Endodermal cell (in vitro differentiated cells): ENCODE data around the gene HTATSF1. TPM values are rescaled to one million over a fixed set of nuclear protein-coding genes. Genes with fewer than 3 reads are reported as not detected.

Source experiments
- DNase-seq: peaks from one replicate; pipeline ENCODE4 v3.0.0-alpha.2; 2017
- H3K27ac ChIP-seq: 2 replicates; pipeline ENCODE4 v1.5.1; 2013; ENCODE audit warnings: mild to moderate bottlenecking, low read depth, low read length, moderate library complexity
- H3K27me3 ChIP-seq: 2 replicates; pipeline ENCODE4 v1.6.1; 2013; ENCODE audit warnings: mild to moderate bottlenecking, low read length, moderate library complexity; ENCODE audit not compliant: insufficient read depth, control insufficient read depth, poor library complexity, severe bottlenecking
- H3K36me3 ChIP-seq: 2 replicates; pipeline ENCODE4 v1.7.0; 2013; ENCODE audit warnings: mild to moderate bottlenecking, low read length, moderate library complexity; ENCODE audit not compliant: control insufficient read depth, insufficient read depth
- H3K4me1 ChIP-seq: one replicate; pipeline ENCODE4 v1.7.0; 2013; ENCODE audit warnings: low read length; ENCODE audit not compliant: control insufficient read depth, insufficient read depth
- H3K4me3 ChIP-seq: 2 replicates; pipeline ENCODE4 v1.5.1; 2013; ENCODE audit warnings: mild to moderate bottlenecking, low read length, moderate library complexity
- H3K9ac ChIP-seq: 2 replicates; pipeline ENCODE4 v1.6.1; 2013; ENCODE audit warnings: mild to moderate bottlenecking, low read length, moderate library complexity; ENCODE audit not compliant: poor library complexity, severe bottlenecking; ENCODE audit errors: extremely low read depth
- H3K9me3 ChIP-seq: 2 replicates; pipeline ENCODE4 v1.6.1; 2013; ENCODE audit warnings: mild to moderate bottlenecking, low read length, moderate library complexity; ENCODE audit not compliant: control insufficient read depth
- H3K27ac Mint-ChIP-seq: 2 replicates; pipeline ENCODE4 v1.8.0; 2020; ENCODE audit warnings: mixed read lengths
- H3K27me3 Mint-ChIP-seq: 2 replicates; pipeline ENCODE4 v1.8.0; 2021; ENCODE audit warnings: mild to moderate bottlenecking, mixed read lengths; ENCODE audit not compliant: insufficient read depth
- H3K36me3 Mint-ChIP-seq: 2 replicates; pipeline ENCODE4 v1.8.0; 2020; ENCODE audit warnings: low read depth, mixed read lengths
- H3K4me1 Mint-ChIP-seq: 2 replicates; pipeline ENCODE4 v1.8.0; 2020; ENCODE audit warnings: mixed read lengths
- H3K4me3 Mint-ChIP-seq: 2 replicates; pipeline ENCODE4 v1.8.0; 2020; ENCODE audit warnings: mild to moderate bottlenecking, moderate library complexity, mixed read lengths
- H3K9me3 Mint-ChIP-seq: 2 replicates; pipeline ENCODE4 v1.8.0; 2020; ENCODE audit warnings: mild to moderate bottlenecking, mixed read lengths
- WGBS, 2 experiments: methylation state at CpG; one replicate each; pipeline versions ENCODE4 v1.1.5 to v1.1.7; 2013; ENCODE audit warnings: missing lambda C conversion rate in 2 of 2, mixed read lengths in 1 of 2; ENCODE audit not compliant: insufficient coverage in 1 of 2, insufficient read length in 1 of 2; 5-methylcytosine and 5-hydroxymethylcytosine counted together
- total RNA-seq, 2 donors: library from RNA; stranded (reverse); fragmentation: NEBNext Ultra II Directional in 1 of 2; extraction: Animal tissue kit (Norgen Biotek cat#: 25700) in 1 of 2; gene quantifications; 2 replicates in 1 of 2; 3 replicates in 1 of 2; pipeline ENCODE4 v1.2.1, GENCODE V29; 2021
- TF ChIP-seq, protein P1 (sequence below): fragments of 200-600 bp; sonication (generic); conservative IDR thresholded peaks from 2 replicates; pipeline ENCODE4 v1.5.0; 2021; ENCODE audit warnings: antibody characterized with exemption, mild to moderate bottlenecking

HTATSF1 gene
- total RNA-seq, 2 donors from 2014 or later = 61.1 to 75.5 TPM

DNA sequence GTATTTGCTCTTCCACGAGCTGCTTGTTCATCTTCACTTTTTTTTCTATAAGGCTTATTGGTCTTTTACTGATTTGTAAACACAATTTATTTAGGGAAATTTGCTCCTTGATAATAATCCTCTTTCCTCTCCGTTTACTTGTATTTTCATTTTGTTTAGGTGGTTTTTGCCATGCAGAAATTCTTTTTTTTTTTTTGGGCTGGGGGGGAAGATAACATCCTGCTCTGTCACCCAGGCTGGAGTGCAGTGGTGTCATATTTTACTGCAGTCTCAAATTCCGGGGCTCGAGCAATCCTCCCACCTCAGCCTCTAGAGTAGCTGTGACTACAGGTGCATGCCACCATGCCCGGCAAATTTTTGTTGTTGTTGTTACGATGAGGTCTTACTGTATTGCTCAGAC, 41.3 kb upstream of the HTATSF1 start:
- WGBS, 2 experiments = 80 to 86% methylated on average over 1 to 5 of the region's 6 CpGs
- H3K4me3 Mint-ChIP-seq = no peak overlapping the region
- no peaks in the 10 kb centered on the region for H3K36me3 Mint-ChIP-seq
- no peak for DNase-seq
- peaks cover 29% of the 10 kb centered on the region for H3K9me3 Mint-ChIP-seq
- H3K9ac ChIP-seq = no peak overlapping the region
- no peak overlapping the region for H3K27ac ChIP-seq
- H3K4me3 ChIP-seq = no peak overlapping the region
- no peaks in the 10 kb centered on the region for H3K36me3 ChIP-seq
- no peak overlapping the region for H3K27ac Mint-ChIP-seq
- H3K4me1 Mint-ChIP-seq = peaks cover 8% of the 10 kb centered on the region
- H3K4me1 ChIP-seq = no peaks in the 10 kb centered on the region
- no peaks in the 10 kb centered on the region for H3K27me3 ChIP-seq
- TF ChIP-seq, protein P1, sequence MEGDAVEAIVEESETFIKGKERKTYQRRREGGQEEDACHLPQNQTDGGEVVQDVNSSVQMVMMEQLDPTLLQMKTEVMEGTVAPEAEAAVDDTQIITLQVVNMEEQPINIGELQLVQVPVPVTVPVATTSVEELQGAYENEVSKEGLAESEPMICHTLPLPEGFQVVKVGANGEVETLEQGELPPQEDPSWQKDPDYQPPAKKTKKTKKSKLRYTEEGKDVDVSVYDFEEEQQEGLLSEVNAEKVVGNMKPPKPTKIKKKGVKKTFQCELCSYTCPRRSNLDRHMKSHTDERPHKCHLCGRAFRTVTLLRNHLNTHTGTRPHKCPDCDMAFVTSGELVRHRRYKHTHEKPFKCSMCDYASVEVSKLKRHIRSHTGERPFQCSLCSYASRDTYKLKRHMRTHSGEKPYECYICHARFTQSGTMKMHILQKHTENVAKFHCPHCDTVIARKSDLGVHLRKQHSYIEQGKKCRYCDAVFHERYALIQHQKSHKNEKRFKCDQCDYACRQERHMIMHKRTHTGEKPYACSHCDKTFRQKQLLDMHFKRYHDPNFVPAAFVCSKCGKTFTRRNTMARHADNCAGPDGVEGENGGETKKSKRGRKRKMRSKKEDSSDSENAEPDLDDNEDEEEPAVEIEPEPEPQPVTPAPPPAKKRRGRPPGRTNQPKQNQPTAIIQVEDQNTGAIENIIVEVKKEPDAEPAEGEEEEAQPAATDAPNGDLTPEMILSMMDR = no peak
- H3K27me3 Mint-ChIP-seq = no peaks in the 10 kb centered on the region
- H3K9me3 ChIP-seq = no peaks in the 10 kb centered on the region

DNA sequence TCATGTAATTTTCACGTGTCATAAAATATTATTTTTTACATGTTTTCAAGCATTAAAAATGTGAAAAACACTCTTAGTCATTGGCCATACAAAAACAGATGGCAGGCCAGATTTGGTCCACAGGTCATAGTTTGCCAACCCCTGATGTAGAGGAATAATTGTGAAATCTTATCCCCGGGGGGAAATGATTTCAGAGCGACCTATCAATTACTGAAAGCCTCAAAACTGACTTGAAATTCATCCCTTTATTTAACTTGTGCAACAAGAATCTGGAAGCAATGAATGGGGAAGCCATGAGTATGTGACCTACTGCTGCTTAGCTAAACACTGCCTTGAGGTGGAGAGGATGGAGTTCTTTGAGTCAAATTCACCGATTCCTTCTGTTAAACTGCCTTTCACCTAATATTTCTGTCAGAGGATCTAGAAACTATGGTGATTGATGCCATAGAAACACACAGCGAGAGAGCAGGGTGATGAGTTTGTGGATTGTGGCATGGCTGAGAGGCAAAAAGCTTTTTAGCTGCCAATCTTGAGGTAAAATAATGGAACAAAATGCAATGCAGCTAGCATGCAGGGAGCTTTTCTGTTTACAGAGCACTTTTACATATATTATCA, 40.0 kb upstream of the HTATSF1 start:
- Histone ChIP-seq H3K9ac (no peak overlapping the region), H3K27me3 (no peaks in the 10 kb centered on the region), H3K4me3 (no peak overlapping the region), H3K9me3 (no peaks in the 10 kb centered on the region), H3K27ac (no peak overlapping the region), H3K4me1 (no peaks in the 10 kb centered on the region), H3K36me3 (no peaks in the 10 kb centered on the region)
- H3K27me3 Mint-ChIP-seq = no peaks in the 10 kb centered on the region
- H3K9me3 Mint-ChIP-seq = peaks cover 27% of the 10 kb centered on the region
- no peak overlapping the region for H3K4me3 Mint-ChIP-seq
- TF ChIP-seq, protein P1 = no peak
- no peak overlapping the region for H3K27ac Mint-ChIP-seq
- peaks cover 8% of the 10 kb centered on the region for H3K4me1 Mint-ChIP-seq
- H3K36me3 Mint-ChIP-seq = no peaks in the 10 kb centered on the region
- WGBS, 2 experiments = 97% methylated on average over 4 of the region's 5 CpGs; no CpG with 5 or more reads in 1 of the 2 experiments
- no peak for DNase-seq

DNA sequence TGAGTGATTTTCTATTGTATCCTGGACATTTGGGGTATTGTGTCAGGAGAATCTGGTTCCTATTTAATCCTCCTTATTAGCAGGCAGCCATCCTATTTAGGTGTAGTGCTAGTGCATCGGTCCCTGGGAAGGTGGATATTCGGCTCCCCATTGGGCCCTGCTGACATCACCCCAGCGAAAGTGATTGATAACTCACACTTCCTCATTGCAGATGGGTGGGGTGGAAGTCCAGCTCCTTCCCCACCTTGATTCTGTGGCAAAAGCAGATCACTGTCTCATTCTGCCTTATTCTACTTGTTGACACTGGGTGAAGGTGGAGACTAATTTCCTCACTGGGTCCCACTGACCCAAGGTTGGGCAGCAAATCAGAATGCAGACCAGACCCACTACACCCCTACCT, 32.8 kb upstream of the HTATSF1 start:
- H3K27ac Mint-ChIP-seq = no peak overlapping the region
- 90% methylated on average over 2 of the region's 3 CpGs; no CpG with 5 or more reads in 1 of the 2 experiments for WGBS, 2 experiments

More for the DNA sequence above, 32.8 kb upstream of the HTATSF1 start:
- Mint-ChIP-seq H3K27me3 (no peaks in the 10 kb centered on the region), H3K36me3 (no peaks in the 10 kb centered on the region), H3K9me3 (peaks cover 51% of the 10 kb centered on the region), H3K4me3 (no peak overlapping the region), H3K4me1 (no peaks in the 10 kb centered on the region)
- no peak overlapping the region for H3K27ac ChIP-seq
- no peaks in the 10 kb centered on the region for H3K36me3 ChIP-seq
- no peak for DNase-seq
- no peaks in the 10 kb centered on the region for H3K27me3 ChIP-seq
- no peak overlapping the region for H3K4me3 ChIP-seq
- TF ChIP-seq, protein P1 = no peak
- H3K9ac ChIP-seq = no peak overlapping the region
- H3K9me3 ChIP-seq = no peaks in the 10 kb centered on the region
- no peaks in the 10 kb centered on the region for H3K4me1 ChIP-seq
